Ishikawa (cell line): ENCODE results near the gene RPS5.

Experiments used
- CREB1 ChIP-seq: IDR thresholded peaks from 2 replicates; pipeline ENCODE4 v1.6.1; 2012; ENCODE audit warnings: low read depth
- EGR1 ChIP-seq: IDR thresholded peaks from 2 replicates; pipeline ENCODE4 v1.6.1; 2012
- EP300 ChIP-seq: IDR thresholded peaks from 2 replicates; pipeline ENCODE4 v1.6.1; 2012; ENCODE audit warnings: borderline replicate concordance
- MAX ChIP-seq: IDR thresholded peaks from 2 replicates; pipeline ENCODE4 v1.6.1; 2012
- NFIC ChIP-seq: IDR thresholded peaks from 2 replicates; pipeline ENCODE4 v1.6.1; 2012
- REST ChIP-seq: IDR thresholded peaks from 2 replicates; pipeline ENCODE4 v1.6.1; 2012; ENCODE audit warnings: low read depth, mild to moderate bottlenecking
- USF1 ChIP-seq: IDR thresholded peaks from 2 replicates; pipeline ENCODE4 v1.6.1; 2012

Gene RPS5

DNA sequence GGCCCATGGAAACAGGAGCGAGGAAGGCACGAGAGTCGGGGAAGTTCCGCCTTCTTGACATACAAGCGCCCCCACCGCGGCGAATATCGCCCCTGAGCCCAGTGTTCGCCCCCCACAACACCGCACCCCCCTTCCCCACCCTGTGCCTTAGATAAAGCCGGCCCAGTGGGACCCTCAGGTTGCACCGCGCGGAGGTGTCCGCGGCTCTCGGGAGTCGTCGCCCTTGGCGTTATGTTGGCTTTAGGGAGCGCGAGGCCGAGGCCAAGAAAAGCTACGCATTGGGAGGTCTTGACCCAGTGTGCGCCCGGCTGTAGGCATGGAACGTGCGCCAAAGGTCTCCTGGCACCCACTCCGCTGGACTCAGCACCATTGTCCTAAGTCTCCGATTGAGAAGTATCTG, 53.5 kb downstream of the RPS5 start:
- no peak for TF ChIP-seq CREB1
- no peak for TF ChIP-seq EP300
- no peak for TF ChIP-seq NFIC
- no peak for TF ChIP-seq MAX
- no peak for TF ChIP-seq USF1
- no peak for TF ChIP-seq REST
- TF ChIP-seq EGR1 = no peak
